ENCODE measurements around the gene MED1.
A peak's percentile ranks its signal among the peaks of the same experiment; 100 is the strongest.
"Not testable (repeated sequence)": the region's sequence is repeated elsewhere in the genome, so short reads cannot be mapped to it uniquely, and the experiment has no call there.

Gene MED1, protein sequence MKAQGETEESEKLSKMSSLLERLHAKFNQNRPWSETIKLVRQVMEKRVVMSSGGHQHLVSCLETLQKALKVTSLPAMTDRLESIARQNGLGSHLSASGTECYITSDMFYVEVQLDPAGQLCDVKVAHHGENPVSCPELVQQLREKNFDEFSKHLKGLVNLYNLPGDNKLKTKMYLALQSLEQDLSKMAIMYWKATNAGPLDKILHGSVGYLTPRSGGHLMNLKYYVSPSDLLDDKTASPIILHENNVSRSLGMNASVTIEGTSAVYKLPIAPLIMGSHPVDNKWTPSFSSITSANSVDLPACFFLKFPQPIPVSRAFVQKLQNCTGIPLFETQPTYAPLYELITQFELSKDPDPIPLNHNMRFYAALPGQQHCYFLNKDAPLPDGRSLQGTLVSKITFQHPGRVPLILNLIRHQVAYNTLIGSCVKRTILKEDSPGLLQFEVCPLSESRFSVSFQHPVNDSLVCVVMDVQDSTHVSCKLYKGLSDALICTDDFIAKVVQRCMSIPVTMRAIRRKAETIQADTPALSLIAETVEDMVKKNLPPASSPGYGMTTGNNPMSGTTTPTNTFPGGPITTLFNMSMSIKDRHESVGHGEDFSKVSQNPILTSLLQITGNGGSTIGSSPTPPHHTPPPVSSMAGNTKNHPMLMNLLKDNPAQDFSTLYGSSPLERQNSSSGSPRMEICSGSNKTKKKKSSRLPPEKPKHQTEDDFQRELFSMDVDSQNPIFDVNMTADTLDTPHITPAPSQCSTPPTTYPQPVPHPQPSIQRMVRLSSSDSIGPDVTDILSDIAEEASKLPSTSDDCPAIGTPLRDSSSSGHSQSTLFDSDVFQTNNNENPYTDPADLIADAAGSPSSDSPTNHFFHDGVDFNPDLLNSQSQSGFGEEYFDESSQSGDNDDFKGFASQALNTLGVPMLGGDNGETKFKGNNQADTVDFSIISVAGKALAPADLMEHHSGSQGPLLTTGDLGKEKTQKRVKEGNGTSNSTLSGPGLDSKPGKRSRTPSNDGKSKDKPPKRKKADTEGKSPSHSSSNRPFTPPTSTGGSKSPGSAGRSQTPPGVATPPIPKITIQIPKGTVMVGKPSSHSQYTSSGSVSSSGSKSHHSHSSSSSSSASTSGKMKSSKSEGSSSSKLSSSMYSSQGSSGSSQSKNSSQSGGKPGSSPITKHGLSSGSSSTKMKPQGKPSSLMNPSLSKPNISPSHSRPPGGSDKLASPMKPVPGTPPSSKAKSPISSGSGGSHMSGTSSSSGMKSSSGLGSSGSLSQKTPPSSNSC (N-terminal part only)

DNA sequence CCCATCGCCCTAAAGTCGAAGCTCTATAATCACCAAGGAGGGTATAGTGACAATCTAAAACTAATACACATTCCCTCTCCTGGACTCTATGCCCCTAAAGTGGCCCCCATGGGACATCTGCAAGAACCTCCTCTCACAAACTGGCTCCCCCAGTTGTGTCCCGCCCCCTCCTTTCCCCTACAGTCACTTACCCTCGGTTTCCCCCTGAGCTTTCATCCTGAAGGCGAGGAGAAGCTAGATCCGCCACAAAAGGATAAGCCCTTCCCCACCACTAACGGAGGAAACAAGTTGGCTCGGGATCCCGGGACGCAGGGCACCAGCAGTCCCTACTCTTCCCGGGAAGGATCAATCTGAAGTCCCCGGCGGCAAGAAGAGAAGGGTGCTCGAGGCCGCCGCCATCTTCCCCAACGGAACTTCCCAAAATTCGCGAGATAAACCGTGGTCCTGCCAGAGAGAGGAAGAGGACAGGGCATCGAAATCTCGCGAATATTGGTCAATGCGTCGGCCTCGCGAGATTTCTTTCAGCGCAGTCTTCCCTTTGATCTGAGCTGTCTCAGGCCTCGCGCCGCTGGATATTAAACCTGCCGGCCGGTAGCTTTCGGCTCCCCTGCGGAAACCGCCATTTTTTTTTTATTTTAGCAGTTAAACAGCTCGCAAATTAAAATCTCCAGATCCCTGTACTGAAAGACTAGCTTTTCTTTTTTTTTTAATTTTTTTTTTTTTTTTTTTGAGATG, at the start of gene MED1:
Gene MED1, minus strand, starts transcription at position 417 of the 735 bp plus-strand sequence. Its CDS starts 201 bp downstream, at position 216.
- Mint-ChIP-seq H3K9me3 (no peaks in the 10 kb centered on the region), H3K27me3 (no peaks in the 10 kb centered on the region), H3K36me3 (peaks cover 12% of the 10 kb centered on the region), H3K4me3 (peak within 1 kb of the TSS; percentile 94), H3K27ac (peak within 1 kb of the TSS; percentile 97), H3K4me1 (peaks cover 39% of the 10 kb centered on the region)
- CTCF ChIA-PET, result interaction anchor here (1.6 kb wide), 1 partner anchor 10 kb away, joined by 5 read pairs; the partner anchor contains the start of gene CDK12
- DNase-seq, result peak; percentile 96

DNA sequence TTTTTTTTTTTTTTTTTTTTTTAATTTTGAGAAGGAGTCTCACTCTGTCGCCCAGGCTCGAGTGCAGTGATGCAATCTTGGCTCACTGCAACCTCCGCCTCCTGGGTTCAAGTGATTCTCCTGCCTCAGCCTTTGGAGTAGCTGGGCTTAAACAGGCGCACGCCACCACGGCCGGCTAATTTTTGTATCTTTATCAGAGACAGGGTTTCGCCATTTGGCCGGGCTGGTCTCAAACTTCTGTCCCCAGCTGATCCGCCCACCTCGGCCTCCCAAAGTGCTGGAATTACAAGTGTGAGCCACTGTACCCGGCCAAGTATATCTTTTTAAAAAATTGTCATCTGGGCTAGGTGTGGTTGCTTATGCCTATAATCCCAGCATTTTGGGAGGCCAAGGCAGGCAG, 45.9 kb upstream of the MED1 start:
- H3K36me3 Mint-ChIP-seq, result peaks cover 33% of the 10 kb centered on the region
- H3K27me3 Mint-ChIP-seq, CTCF ChIA-PET, H3K4me1 Mint-ChIP-seq, H3K27ac Mint-ChIP-seq, DNase-seq, H3K4me3 Mint-ChIP-seq, H3K9me3 Mint-ChIP-seq: not testable (repeated sequence)

DNA sequence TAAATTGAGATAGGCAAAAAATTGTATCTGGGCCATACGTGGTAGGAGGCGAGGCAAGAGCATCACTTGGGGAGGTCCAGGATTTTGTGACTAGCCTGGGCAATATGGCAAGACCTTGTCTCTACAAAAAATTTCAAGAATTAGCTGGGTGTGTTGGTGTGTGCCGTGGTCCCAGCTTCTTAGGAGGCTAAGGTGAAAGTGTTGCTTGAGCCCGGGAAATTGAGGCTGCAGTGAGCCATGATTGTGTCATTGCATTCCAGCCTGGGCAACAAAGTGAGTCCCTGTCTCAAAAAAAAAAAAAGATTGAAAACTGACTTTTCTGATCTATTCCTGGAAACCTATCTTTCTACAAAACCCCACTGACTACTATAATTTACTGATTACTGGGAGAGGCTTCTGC, 36.9 kb upstream of the MED1 start:
- CTCF ChIA-PET, result no interaction called here
- Mint-ChIP-seq H3K9me3 (no peaks in the 10 kb centered on the region), H3K27ac (no peak overlapping the region), H3K27me3 (no peaks in the 10 kb centered on the region), H3K36me3 (peaks cover 19% of the 10 kb centered on the region), H3K4me3 (no peak overlapping the region), H3K4me1 (peaks cover 2% of the 10 kb centered on the region)
- no peak for DNase-seq

DNA sequence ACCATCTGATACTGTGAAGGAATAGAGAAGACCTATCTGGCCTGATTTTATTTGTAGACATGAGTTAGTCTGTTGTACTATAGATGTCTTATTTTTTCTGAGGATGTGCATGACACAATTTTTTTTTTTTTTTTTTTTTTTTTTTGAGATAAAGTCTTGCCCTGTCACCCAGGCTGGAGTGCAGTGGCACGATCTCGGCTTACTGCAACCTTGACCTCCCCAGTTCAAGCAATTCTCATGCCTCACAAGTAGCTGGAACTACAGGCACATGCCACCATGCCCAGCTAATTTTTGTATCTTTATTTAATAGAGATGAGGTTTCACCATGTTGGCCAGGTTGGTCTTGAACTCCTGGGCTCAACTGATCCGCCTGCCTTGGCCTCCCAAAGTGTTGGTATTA, 36.4 kb upstream of the MED1 start:
- CTCF ChIA-PET, H3K4me1 Mint-ChIP-seq, DNase-seq, H3K9me3 Mint-ChIP-seq, H3K4me3 Mint-ChIP-seq, H3K27ac Mint-ChIP-seq, H3K27me3 Mint-ChIP-seq: not testable (repeated sequence)
- peaks cover 17% of the 10 kb centered on the region for H3K36me3 Mint-ChIP-seq

DNA sequence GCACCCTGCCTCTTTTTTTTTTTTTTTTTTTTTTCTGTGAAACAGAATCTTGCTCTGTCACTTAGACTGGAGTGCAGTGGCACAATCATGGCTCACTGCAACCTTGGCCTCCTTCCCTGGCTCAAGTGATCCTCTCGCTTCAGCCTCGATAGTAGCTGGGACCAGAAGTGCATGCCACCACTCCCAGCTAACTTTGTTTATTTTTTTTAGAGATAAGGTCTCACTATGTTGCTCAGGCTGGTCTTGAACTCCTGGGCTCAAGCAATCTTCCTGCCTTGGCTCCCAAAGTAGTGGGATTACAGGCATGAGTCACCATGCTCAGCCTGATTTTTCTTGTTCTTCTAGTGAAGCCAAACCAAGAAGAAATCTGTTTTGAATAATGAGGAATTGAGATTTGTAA, 35.2 kb upstream of the MED1 start:
- peaks cover 17% of the 10 kb centered on the region for H3K36me3 Mint-ChIP-seq
- CTCF ChIA-PET, result interaction anchor here (0.7 kb wide), 1 partner anchor 973 kb away, joined by 3 read pairs; no protein-coding TSS in a partner anchor
- no peak overlapping the region for H3K27ac Mint-ChIP-seq
- H3K4me3 Mint-ChIP-seq, result no peak overlapping the region
- no peaks in the 10 kb centered on the region for H3K27me3 Mint-ChIP-seq
- DNase-seq, result no peak
- peaks cover 2% of the 10 kb centered on the region for H3K4me1 Mint-ChIP-seq
- no peaks in the 10 kb centered on the region for H3K9me3 Mint-ChIP-seq

DNA sequence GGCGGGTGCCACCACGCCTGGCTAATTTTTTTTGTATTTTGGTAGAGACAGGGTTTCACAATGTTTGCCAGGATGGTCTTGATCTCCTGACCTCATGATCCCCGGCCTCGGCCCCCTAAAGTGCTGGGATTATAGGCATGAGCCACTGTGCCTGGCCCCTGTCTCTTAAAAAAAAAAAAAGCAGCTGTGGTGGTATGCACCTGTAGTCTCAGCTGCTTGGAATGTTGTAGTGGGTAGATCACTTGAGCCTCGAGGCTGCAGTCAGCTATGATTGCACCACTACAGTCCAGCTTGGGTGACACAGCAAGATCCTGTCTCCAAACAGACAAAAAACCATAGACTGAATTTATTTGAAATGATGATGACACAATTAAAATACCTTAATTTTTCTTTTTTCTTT, 34.5 kb upstream of the MED1 start:
- Mint-ChIP-seq H3K27ac (no peak overlapping the region), H3K4me3 (no peak overlapping the region), H3K36me3 (peaks cover 17% of the 10 kb centered on the region), H3K27me3 (no peaks in the 10 kb centered on the region), H3K4me1 (peaks cover 2% of the 10 kb centered on the region), H3K9me3 (no peaks in the 10 kb centered on the region)
- no peak for DNase-seq
- CTCF ChIA-PET, result interaction anchor here (0.6 to 0.7 kb wide), 2 partner anchors 8 to 972 kb away, joined by 3 read pairs; no protein-coding TSS in a partner anchor

DNA sequence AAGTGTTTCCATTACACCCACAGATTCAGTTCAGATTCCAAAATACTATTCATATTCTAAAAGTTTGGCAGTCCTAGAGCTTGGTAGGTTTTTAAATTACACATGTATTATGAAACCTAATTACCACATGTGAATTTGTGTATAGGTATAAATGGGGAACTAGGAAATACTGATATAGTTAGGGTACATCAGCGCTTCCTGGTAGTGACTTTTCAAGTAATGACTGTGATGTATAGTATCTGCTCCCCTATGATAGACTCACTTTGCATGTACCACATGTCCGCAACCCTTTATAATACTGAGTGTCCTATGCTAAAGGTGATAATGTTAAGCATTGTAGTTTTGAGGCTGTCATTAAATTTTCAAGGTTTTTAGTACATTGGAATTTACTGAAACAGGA, 33.1 kb upstream of the MED1 start:
- Mint-ChIP-seq H3K9me3 (no peaks in the 10 kb centered on the region), H3K4me1 (peaks cover 2% of the 10 kb centered on the region), H3K27me3 (no peaks in the 10 kb centered on the region), H3K36me3 (peaks cover 20% of the 10 kb centered on the region), H3K4me3 (no peak overlapping the region), H3K27ac (no peak overlapping the region)
- CTCF ChIA-PET, result no interaction called here
- no peak for DNase-seq

DNA sequence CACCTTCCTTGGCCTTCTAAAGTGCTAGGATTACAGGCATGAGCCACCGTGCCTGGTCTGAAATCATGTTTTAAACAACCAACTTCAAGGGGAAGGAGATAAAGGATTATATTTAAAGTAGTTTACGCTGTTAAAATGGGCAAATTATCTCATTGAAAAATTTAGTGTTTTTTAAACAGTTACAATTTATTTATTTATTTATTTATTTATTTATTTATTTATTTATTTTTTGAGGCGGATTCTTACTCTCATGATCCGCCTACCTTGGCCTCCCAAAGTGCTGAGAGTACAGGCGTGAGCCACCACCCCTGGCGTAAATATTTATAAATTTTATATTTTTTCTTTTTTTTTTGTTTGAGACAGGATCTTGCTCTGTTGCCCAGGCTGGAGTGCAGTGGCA, 32.4 kb upstream of the MED1 start:
- Mint-ChIP-seq H3K27me3 (no peaks in the 10 kb centered on the region), H3K9me3 (no peaks in the 10 kb centered on the region), H3K4me3 (no peak overlapping the region), H3K4me1 (peaks cover 2% of the 10 kb centered on the region), H3K36me3 (peaks cover 20% of the 10 kb centered on the region), H3K27ac (no peak overlapping the region)
- CTCF ChIA-PET, result no interaction called here
- no peak for DNase-seq

DNA sequence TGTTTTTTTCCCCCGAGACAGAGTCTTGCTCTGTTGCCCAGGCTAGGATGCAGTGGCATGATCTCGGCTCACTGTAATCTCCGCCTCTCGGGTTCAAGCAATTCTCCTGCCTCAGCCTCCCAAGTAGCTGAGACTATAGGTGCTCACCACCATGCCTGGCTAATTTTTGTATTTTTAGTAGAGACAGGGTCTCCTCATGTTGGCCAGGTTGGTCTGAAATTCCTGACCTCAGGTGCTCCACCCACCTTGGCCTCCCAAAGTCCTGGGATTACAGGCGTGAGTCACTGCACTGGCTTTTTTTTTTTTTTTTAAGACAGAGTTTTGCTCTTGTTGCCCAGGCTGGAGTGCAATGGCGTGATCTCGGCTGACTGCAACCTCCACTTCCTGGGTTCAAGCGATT, 28.6 kb upstream of the MED1 start:
- H3K4me1 Mint-ChIP-seq, H3K27me3 Mint-ChIP-seq, H3K4me3 Mint-ChIP-seq, CTCF ChIA-PET, H3K9me3 Mint-ChIP-seq, DNase-seq, H3K27ac Mint-ChIP-seq: not testable (repeated sequence)
- peaks cover 20% of the 10 kb centered on the region for H3K36me3 Mint-ChIP-seq

DNA sequence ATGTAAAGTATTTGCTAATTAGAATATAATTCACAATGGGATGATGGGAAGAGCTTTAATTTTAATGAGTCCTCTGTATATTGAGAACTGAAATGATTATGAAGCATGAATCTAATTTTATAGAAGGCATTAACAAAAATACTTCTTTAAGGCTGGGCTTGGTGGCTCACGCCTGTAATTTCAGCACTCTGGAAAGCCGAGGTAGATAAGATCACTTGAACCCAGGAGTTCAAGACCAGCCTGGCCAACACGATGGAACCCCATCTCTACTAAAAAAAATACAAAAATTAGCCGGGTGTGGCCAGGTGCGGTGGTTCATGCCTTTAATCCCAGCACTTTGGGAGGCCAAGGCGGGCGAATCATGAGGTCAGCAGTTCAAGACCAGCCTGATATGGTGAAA, 22.2 kb upstream of the MED1 start:
- Mint-ChIP-seq H3K27ac (no peak overlapping the region), H3K36me3 (peaks cover 26% of the 10 kb centered on the region), H3K4me1 (peaks cover 3% of the 10 kb centered on the region), H3K4me3 (no peak overlapping the region), H3K9me3 (no peaks in the 10 kb centered on the region), H3K27me3 (no peaks in the 10 kb centered on the region)
- CTCF ChIA-PET, result no interaction called here
- DNase-seq, result no peak

DNA sequence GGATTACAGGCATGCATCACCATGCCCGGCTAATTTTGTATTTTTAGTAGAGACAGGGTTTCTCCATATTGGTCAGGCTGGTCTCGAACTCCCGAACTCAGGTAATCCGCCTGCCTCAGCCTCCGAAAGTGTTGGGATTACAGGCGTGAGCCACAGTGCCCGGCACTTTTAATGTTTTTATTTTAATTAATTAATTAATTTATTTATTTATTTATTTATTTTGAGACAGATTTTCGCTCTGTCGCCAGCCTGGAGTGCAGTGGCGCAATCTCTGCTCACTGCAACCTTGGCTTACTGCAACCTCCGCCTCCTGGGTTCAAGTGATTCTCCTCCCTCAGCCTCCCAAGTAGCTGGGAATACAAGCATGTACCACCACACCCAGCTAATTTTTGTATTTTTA, 17.5 kb upstream of the MED1 start:
- DNase-seq, H3K27ac Mint-ChIP-seq, H3K27me3 Mint-ChIP-seq, H3K9me3 Mint-ChIP-seq, CTCF ChIA-PET, H3K4me3 Mint-ChIP-seq: not testable (repeated sequence)
- H3K4me1 Mint-ChIP-seq, result peaks cover 37% of the 10 kb centered on the region
- peaks cover 30% of the 10 kb centered on the region for H3K36me3 Mint-ChIP-seq

DNA sequence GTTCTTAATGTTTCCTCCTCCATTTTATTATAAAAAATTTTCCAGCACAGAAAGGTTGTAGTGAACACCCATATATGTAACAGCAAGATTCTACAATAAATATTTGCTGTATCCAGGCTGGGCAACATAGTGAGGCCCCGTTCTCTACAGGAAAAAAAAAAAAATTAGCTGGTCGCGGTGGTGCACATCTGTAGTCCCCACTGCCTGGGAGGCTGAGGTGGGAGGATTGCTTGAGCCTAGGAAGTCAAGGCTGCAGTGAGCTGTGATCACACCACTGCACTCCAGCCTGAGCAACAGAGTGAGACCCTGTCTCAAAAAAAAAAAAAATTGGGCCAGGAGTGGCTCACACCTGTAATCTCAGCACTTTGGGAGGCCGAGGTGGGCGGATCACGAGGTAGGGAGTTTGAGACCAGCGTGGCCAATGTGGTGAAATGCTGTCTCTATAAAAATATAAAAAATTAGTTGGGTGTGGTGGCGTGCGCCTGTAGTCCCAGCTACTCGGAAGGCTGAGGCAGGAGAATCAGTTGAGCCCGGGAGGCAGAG, 13.6 kb upstream of the MED1 start:
- DNase-seq, H3K9me3 Mint-ChIP-seq, H3K27me3 Mint-ChIP-seq: not testable (repeated sequence)
- Mint-ChIP-seq H3K4me3 (peak overlapping the region; percentile 84), H3K27ac (peak overlapping the region; percentile 28), H3K4me1 (peaks cover 50% of the 10 kb centered on the region), H3K36me3 (peaks cover 26% of the 10 kb centered on the region)
- CTCF ChIA-PET, result interaction anchor here (0.7 kb wide), 1 partner anchor 23 kb away, joined by 3 read pairs; no protein-coding TSS in a partner anchor

DNA sequence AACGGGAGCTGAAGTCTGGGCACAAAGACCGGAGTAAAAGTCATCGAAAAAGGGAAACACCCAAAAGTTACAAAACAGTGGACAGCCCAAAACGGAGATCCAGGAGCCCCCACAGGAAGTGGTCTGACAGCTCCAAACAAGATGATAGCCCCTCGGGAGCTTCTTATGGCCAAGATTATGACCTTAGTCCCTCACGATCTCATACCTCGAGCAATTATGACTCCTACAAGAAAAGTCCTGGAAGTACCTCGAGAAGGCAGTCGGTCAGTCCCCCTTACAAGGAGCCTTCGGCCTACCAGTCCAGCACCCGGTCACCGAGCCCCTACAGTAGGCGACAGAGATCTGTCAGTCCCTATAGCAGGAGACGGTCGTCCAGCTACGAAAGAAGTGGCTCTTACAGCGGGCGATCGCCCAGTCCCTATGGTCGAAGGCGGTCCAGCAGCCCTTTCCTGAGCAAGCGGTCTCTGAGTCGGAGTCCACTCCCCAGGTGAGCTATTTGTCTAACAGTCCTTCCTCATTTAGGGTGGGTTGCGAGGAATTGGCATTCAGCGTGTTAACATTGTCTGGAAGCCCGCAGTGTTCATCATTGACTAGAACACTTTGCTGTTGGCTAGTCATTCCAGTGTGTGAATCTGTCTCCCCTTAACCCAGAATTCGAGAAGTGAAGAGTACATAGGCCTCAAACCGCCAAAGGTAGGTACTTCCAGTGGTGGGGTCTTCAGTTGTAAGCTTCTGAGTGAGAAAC, 11.7 kb upstream of the MED1 start:
- DNase-seq, result no peak
- CTCF ChIA-PET, result interaction anchor here (1.1 kb wide), 1 partner anchor 227 kb away, joined by 3 read pairs; no protein-coding TSS in a partner anchor
- Mint-ChIP-seq H3K27ac (peak overlapping the region; percentile 93), H3K9me3 (no peaks in the 10 kb centered on the region), H3K4me3 (peak overlapping the region; percentile 84), H3K4me1 (peaks cover 50% of the 10 kb centered on the region), H3K27me3 (no peaks in the 10 kb centered on the region), H3K36me3 (peaks cover 24% of the 10 kb centered on the region)
